ENCODE measurements around the gene OPN1MW. TPM values are rescaled to one million over a fixed set of nuclear protein-coding genes. Genes with fewer than 3 reads are reported as not detected.

The OPN1MW gene
- total and polyA plus RNA-seq, 2 of the 4 experiments (the other 2 are of a cell fraction): not detected

GRCh38 chrX:154140742-154141141 lies 41.7 kb upstream of the OPN1MW start:
- no peak overlapping the region for H3K4me3 ChIP-seq (ENCODE audit: insufficient read depth, low read depth, low read length)
- H3K4me1 ChIP-seq (ENCODE audit: control insufficient read depth, insufficient read depth, low read length): no peaks in the 10 kb centered on the region
- no peaks in the 10 kb centered on the region for H3K36me3 ChIP-seq (ENCODE audit: control insufficient read depth, insufficient read depth, low read length)
- H3K9me3 ChIP-seq (ENCODE audit: control insufficient read depth, insufficient read depth, low read length): peaks cover 9% of the 10 kb centered on the region; the same call in 1 of the 2 replicates
- ATAC-seq (ENCODE audit: low read depth) (no peak), DNase-seq (no peak)
- H3K27me3 ChIP-seq (ENCODE audit: control insufficient read depth, insufficient read depth, low read length): peaks cover 12% of the 10 kb centered on the region
- no peak overlapping the region for H2BK5ac ChIP-seq (ENCODE audit: low read depth, low read length, poor library complexity, severe bottlenecking)
- CTCF ChIA-PET: no interaction called here
- POLR2A ChIA-PET (ENCODE audit: unreplicated experiment): no interaction called here
- no peaks in the 10 kb centered on the region for H3K79me1 ChIP-seq (ENCODE audit: low read depth in 1 of 2, low read length in 2 of 2)
- no peak overlapping the region for H3K56ac ChIP-seq (ENCODE audit: extremely low read depth, insufficient read depth, low read length)
- no peak overlapping the region for H3K14ac ChIP-seq (replicated peaks; ENCODE audit: low read depth, low read length)
- H3K27ac ChIP-seq (ENCODE audit: insufficient read depth, low read length): no peak overlapping the region
- H4K8ac ChIP-seq (ENCODE audit: low read depth in 2 of 2, low read length in 2 of 2): no peak overlapping the region
- H3K4ac ChIP-seq (ENCODE audit: low read depth, low read length): no peak overlapping the region
- H3K18ac ChIP-seq (ENCODE audit: low read depth, low read length): no peak overlapping the region
- H3K4me2 ChIP-seq (ENCODE audit: low read depth, low read length): no peak overlapping the region
- no peaks in the 10 kb centered on the region for H4K20me1 ChIP-seq (ENCODE audit: insufficient read depth, low read length)
- no TSS peak for BruUV-seq (replicated peaks)
- no peak overlapping the region for H2BK15ac ChIP-seq (ENCODE audit: low read depth, low read length)
- in situ Hi-C loops (cut with MboI; ENCODE audit: low sequenced_read_pairs) (no loop called here), intact Hi-C loops (cut with micrococcal nuclease) (no loop called here), dilution Hi-C loops (cut with HindIII; ENCODE audit: low sequenced_read_pairs, unreplicated experiment) (no loop called here)
- no peak overlapping the region for H3K23ac ChIP-seq (ENCODE audit: low read depth, low read length)
- H2AK5ac ChIP-seq (ENCODE audit: low read depth, low read length): no peak overlapping the region
- no peak overlapping the region for H4K91ac ChIP-seq (ENCODE audit: insufficient read depth, low read depth, low read length)
- no peak overlapping the region for H2BK20ac ChIP-seq (ENCODE audit: low read depth, low read length)
- no peaks in the 10 kb centered on the region for H3K9me1 ChIP-seq (ENCODE audit: insufficient read depth, low read length)
- no peak overlapping the region for H4K5ac ChIP-seq (ENCODE audit: low read depth, low read length)
- no peak overlapping the region for H2AK9ac ChIP-seq (replicated peaks; ENCODE audit: low read depth, low read length, poor library complexity)
- H2BK120ac ChIP-seq (ENCODE audit: low read depth, low read length): no peak overlapping the region
- TF ChIP-seq RCOR1 (IDR thresholded peaks at IDR 0.05; ENCODE audit: insufficient replicate concordance, low read length): no peak
- TF ChIP-seq FOS (IDR thresholded peaks at IDR 0.05; ENCODE audit: low read depth, low read length): no peak
- no peak overlapping the region for H3K9ac ChIP-seq (ENCODE audit: low read depth, low read length)
- WGBS, 2 experiments (ENCODE audit: extremely low coverage in 2 of 2, insufficient read length in 1 of 2): 67% methylated on average over 1 of the region's 10 CpGs; no CpG with 5 or more reads in 1 of the 2 experiments
- no peak overlapping the region for H2AFZ ChIP-seq (replicated peaks; ENCODE audit: low read length, poor library complexity)

Measured in IMR-90 (cell line).